Measurements from ENCODE around the gene RAI14.

The RAI14 gene

GRCh38 chr5:34677428-34677827 is 21.3 kb downstream of the RAI14 start:
- DNase-seq (ENCODE audit: low spot score): no peak

DNA sequence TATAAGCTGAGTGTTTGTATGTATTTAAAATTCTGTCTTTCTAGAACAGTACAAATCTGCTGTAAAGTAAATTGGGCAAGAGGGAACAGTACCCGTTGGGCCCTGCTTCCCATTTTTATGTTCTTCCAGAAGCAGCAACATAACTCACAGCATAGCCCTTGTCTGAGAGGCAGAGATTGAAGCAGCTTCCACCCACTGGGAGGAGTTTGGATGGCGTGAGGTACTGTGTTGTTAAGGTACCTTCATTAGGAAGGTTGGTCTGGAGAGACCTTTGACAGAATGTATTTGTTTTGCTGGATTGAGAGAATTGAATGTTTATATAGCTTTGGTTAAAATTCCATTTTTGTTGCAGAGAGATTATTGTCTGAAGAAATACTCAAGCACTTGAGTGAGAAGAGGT is 24.8 kb downstream of the RAI14 start:
- no peak for DNase-seq (ENCODE audit: low spot score)

GRCh38 chr5:34682926-34683623 is 26.9 kb downstream of the RAI14 start:
- no peak for DNase-seq (ENCODE audit: low spot score)

- no peak for DNase-seq (ENCODE audit: low spot score)
Observed at GRCh38 chr5:34684281-34684979, 28.3 kb downstream of the RAI14 start.

DNA sequence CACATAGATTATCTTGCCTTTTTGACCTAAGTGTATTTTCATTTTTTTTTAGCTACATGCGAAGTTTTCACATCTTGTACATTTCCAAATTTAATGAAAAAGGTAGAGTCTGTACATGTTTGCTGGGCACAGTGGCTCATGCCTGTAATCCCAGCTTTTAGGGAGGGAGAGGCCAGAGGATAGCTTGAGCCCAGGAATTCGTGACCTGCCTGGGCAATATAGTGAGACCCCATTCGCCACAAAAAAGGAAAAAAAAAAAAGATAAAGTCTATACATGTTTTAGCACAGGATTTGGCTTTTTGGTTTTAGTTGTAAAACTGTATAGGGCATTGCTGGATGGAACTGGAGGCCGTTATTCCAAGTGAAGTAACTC is 28.8 kb downstream of the RAI14 start:
- no peak for DNase-seq (ENCODE audit: low spot score)

DNA sequence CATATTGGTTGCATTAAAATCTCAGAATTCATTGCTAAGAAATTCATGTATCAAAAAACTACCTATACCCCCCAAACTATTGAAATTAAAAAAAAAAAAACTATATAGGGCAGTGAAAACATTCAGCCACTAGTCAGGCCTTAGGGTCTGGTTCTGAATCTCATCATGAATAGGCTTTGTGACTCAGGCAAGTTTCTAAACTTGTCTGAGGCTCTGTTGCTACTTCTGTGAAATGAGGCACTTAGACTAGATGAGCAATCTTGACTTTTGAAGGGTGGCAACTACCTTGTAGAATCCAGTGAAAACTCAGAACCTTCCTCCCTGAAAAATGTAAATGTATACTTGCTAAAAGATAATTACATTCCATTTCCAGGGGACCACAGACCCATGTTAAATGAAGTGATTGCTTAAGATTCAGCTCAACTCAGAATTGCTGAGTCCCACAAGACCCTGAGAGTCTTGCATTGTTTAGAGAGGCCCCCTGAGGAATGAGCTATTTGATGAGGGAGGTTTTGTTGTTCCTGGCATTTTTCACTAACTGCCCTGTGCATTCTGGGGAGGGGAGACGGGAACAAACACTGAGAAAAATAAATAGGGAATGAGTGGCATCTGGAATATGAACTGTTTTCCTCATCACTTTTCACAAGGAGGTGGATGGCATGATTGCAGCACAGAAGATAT is 29.5 kb downstream of the RAI14 start:
- DNase-seq (ENCODE audit: low spot score): no peak

GRCh38 chr5:34686762-34687268 is 30.7 kb downstream of the RAI14 start:
- no peak for DNase-seq (ENCODE audit: low spot score)

DNA sequence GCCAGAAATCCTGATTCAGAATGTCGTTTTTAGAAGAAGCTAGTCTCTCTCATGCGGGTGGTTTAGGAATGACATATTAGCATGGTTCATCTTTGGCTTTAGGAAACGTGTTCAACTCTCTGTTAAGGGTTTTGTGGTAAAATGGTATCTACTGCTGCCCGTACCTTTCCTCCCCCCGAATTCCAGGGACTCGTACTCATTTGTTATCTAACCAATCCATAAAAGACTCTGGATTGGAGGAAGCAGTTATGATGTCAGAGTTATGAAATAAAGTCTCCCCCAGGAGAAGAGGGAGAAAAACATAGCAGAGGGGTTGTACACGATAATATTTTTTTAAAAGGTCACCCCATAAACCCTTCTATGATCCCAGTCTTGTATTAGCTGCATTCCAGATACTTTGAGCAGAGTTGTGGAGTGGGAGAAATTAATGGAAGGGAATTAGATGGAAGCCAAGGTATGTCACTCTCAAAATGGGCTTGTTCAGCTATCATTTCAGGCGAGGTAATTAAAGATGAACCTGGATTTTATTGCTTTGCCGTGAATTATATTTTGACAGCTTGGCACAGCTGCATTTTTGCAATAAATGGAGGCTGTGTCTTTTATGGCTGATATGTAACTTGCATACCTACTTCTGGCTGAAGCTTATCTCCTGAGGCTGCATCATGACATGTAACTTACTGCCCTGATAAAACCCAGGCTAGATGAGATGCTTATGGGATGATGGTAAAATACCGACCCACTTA is 31.3 kb downstream of the RAI14 start:
- no peak for DNase-seq (ENCODE audit: low spot score)

- DNase-seq (ENCODE audit: low spot score): no peak
Observed at GRCh38 chr5:34688015-34688810, 32.1 kb downstream of the RAI14 start.

DNA sequence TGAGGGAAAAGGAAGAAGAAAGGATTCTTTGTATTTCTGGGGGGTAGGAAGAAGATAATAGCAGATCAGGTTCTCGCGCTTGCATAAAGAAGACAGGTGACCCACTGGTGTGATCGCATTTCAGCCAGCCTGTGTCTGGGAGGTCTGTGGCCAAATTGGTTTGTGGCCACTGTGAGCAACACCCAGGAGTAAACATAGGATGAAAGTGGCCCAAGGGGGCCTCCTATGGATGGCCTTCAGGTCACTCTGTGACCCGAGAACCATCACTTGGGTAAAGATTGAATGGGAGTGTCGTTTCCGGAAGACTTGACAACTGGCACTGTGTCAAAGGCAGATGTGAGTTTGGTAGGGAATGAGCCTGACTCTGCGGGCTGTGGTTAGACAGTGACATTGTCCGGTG is 34.2 kb downstream of the RAI14 start:
- DNase-seq (ENCODE audit: low spot score): no peak

- no peak for DNase-seq (ENCODE audit: low spot score)
Observed at GRCh38 chr5:34690898-34691297, 34.8 kb downstream of the RAI14 start.

DNA sequence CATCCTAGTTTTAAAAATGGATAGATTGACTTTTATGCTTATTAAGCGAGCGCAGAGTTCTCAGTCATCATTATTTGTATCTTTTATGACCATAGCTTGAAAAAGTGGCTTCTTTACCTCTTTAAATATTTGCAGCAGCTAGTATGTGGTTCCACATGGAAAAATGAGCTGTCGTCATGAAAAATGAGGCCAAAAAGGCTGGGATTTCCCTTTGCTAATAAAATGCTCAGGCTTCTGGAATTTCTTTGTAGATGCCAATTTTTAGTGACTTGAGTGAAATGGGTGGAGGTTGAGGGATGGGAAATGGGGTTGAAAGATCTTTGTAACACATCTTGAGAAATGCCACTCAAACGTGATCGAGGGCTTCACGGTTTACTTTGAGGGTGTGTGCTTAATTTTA is 35.2 kb downstream of the RAI14 start:
- no peak for DNase-seq (ENCODE audit: low spot score)

GRCh38 chr5:34692786-34693185 is 36.7 kb downstream of the RAI14 start:
- DNase-seq (ENCODE audit: low spot score): no peak

DNA sequence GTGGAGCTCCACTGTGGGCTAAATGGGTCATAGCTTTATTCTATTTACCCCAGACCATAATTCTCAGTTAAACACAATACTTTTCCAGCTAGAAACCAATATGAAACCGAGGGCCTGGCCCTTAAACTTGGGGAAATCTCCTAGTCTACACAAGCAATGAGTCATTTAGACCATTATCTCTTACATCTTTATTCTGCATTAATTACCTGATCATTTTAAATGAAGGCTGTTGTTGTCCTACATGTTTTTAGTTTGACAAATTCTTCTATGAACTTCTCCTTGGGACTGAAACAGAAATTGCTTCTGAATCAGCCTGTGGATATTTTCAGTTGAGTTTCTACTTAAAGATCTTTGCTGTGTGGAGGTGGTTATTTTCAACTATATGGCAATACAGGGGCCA is 37.9 kb downstream of the RAI14 start:
- no peak for DNase-seq (ENCODE audit: low spot score)

DNA sequence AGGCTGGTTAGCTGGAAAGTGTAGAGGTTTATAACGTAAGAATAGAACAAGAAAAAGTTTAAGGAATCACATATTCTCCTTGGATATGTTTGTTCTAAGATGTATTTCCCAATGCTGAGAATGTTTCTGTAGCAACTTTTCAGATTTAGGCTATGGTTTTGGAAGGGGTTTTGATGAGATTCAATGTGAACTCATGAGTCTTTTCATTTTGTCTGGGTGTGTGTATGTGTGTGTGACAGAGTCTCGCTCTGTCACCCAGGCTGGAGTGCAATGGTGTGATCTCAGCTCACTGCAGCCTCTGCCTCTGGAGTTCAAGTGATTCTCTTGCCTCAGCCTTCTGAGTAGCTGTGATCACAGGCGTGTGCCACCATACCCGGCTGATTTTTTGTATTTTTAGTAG is 38.6 kb downstream of the RAI14 start:
- DNase-seq (ENCODE audit: low spot score): no peak

DNA sequence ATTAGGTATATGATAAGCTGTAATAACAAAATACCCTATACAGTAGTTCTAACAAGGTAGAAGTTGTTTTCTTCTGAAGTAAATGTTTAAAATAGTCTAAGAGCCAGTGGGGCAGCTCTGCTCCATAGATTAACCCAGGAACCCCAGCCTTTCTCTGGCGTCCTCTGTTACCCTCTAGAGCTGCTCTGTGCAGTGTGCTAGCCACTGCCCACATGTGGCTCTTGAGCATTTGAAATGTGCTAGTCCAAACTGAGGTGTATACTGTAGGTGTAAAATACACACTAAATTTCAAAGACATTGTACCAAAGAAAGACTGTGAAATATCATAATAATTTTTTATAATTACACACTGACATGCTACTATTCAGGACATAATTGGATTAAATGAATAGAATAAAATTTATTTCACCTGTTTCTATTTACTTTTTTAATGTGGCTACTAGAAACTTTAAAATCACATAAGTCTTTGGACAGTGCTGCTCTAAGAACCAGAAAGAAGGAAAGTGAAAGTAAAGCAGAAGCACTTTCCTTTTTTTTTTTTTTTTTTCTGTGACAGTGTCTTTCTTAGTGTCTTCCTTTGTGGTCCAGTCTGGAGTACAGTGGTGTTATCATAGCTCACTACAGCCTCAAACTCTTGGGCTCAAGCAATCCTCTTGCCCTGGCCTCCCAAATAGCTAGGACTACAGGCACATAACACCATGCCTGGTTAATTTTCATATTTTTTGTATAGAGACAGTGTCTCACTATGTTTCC is 39.3 kb downstream of the RAI14 start:
- no peak for DNase-seq (ENCODE audit: low spot score)

- no peak for DNase-seq (ENCODE audit: low spot score)
Observed at GRCh38 chr5:34697308-34698108, 41.4 kb downstream of the RAI14 start.

GRCh38 chr5:34698109-34698419 is 41.9 kb downstream of the RAI14 start:
- no peak for DNase-seq (ENCODE audit: low spot score)

GRCh38 chr5:34698754-34699153 is 42.6 kb downstream of the RAI14 start:
- no peak for DNase-seq (ENCODE audit: low spot score)
